ENCODE results near the gene TUBGCP6. TPM values are rescaled to one million over a fixed set of nuclear protein-coding genes. Genes with fewer than 3 reads are reported as not detected.
"Not testable (repeated sequence)": the region's sequence is repeated elsewhere in the genome, so short reads cannot be mapped to it uniquely, and the experiment has no call there.

The TUBGCP6 gene
- polyA plus RNA-seq, 3 donors, result 30.9 to 33.9 (median 32.4) TPM

- WGBS, 3 donors, result 91 to 96% (median 92%) methylated on average over 39 to 47 of the region's 47 CpGs
- H3K27ac ChIP-seq (ENCODE audit: low read depth, low read length), result no peak overlapping the region
These were observed 36.0 kb upstream of the TUBGCP6 start for GRCh38 chr22:50280708-50281383.

GRCh38 chr22:50280022-50280707 is 35.3 kb upstream of the TUBGCP6 start:
- 92 to 95% (median 94%) methylated on average over 38 of the region's 38 CpGs for WGBS, 3 donors
- H3K27ac ChIP-seq (ENCODE audit: low read depth, low read length), result no peak overlapping the region

GRCh38 chr22:50278956-50279619 is 34.3 kb upstream of the TUBGCP6 start:
- no peak overlapping the region for H3K27ac ChIP-seq (ENCODE audit: low read depth, low read length)
- 92 to 93% (median 92%) methylated on average over 30 of the region's 30 CpGs for WGBS, 3 donors

GRCh38 chr22:50278461-50278860 is 33.6 kb upstream of the TUBGCP6 start:
- H3K27ac ChIP-seq (ENCODE audit: low read depth, low read length), result no peak overlapping the region

GRCh38 chr22:50277761-50278160 is 32.9 kb upstream of the TUBGCP6 start:
- WGBS, 3 donors, result 86 to 90% (median 87%) methylated on average over 23 to 25 of the region's 25 CpGs
- no peak overlapping the region for H3K27ac ChIP-seq (ENCODE audit: low read depth, low read length)

More at GRCh38 chr22:50278461-50278860, 33.6 kb upstream of the TUBGCP6 start:
- WGBS, 3 donors, result 94 to 95% (median 94%) methylated on average over 18 to 21 of the region's 21 CpGs

GRCh38 chr22:50276143-50276542 is 31.3 kb upstream of the TUBGCP6 start:
- 66 to 78% (median 69%) methylated on average over 22 to 25 of the region's 25 CpGs for WGBS, 3 donors
- H3K27ac ChIP-seq (ENCODE audit: low read depth, low read length), result no peak overlapping the region

- H3K27ac ChIP-seq (ENCODE audit: low read depth, low read length), result no peak overlapping the region
- 87 to 90% (median 88%) methylated on average over 43 of the region's 43 CpGs for WGBS, 3 donors
These were observed 30.6 kb upstream of the TUBGCP6 start for GRCh38 chr22:50275181-50276055.

GRCh38 chr22:50274771-50275170 is 29.9 kb upstream of the TUBGCP6 start:
- 66 to 74% (median 67%) methylated on average over 7 of the region's 7 CpGs for WGBS, 3 donors
- H3K27ac ChIP-seq (ENCODE audit: low read depth, low read length), result no peak overlapping the region

- 15 to 36% (median 26%) methylated on average over 5 to 7 of the region's 7 CpGs for WGBS, 3 donors
- H3K27ac ChIP-seq (ENCODE audit: low read depth, low read length), result no peak overlapping the region
These were observed 29.5 kb upstream of the TUBGCP6 start for GRCh38 chr22:50274311-50274710.

- 74 to 89% (median 86%) methylated on average over 10 of the region's 10 CpGs for WGBS, 3 donors
- not testable (repeated sequence) for H3K27ac ChIP-seq (ENCODE audit: low read depth, low read length)
These were observed 29.0 kb upstream of the TUBGCP6 start for GRCh38 chr22:50273781-50274180.

- 52 to 62% (median 53%) methylated on average over 10 to 11 of the region's 11 CpGs for WGBS, 3 donors
- H3K27ac ChIP-seq (ENCODE audit: low read depth, low read length), result not testable (repeated sequence)
These were observed 28.5 kb upstream of the TUBGCP6 start for GRCh38 chr22:50273352-50273751.

- WGBS, 3 donors, result 43 to 57% (median 46%) methylated on average over 19 to 26 of the region's 26 CpGs
- H3K27ac ChIP-seq (ENCODE audit: low read depth, low read length), result no peak overlapping the region
These were observed 27.4 kb upstream of the TUBGCP6 start for GRCh38 chr22:50272044-50272802.

GRCh38 chr22:50271519-50271970 is 26.7 kb upstream of the TUBGCP6 start:
- H3K27ac ChIP-seq (ENCODE audit: low read depth, low read length), result no peak overlapping the region
- 0 to 2% (median 1%) methylated on average over 24 to 45 of the region's 45 CpGs for WGBS, 3 donors

- 1 to 3% (median 2%) methylated on average over 51 to 53 of the region's 53 CpGs for WGBS, 3 donors
- H3K27ac ChIP-seq (ENCODE audit: low read depth, low read length), result no peak overlapping the region
These were observed 26.0 kb upstream of the TUBGCP6 start for GRCh38 chr22:50270666-50271394.

GRCh38 chr22:50269970-50270665 is 25.3 kb upstream of the TUBGCP6 start, which contains the start of gene MAPK11:
Gene MAPK11, minus strand, starts transcription at chr22:50270380. Its CDS starts 88 bp downstream, at chr22:50270292.
- peak within 1 kb of the TSS; percentile 6 for H3K27ac ChIP-seq (ENCODE audit: low read depth, low read length)
- WGBS, 3 donors, result 1% methylated on average over 36 to 91 of the region's 92 CpGs

- WGBS, 3 donors, result 5 to 24% (median 11%) methylated on average over 17 to 18 of the region's 18 CpGs
- no peak overlapping the region for H3K27ac ChIP-seq (ENCODE audit: low read depth, low read length)
These were observed 24.7 kb upstream of the TUBGCP6 start for GRCh38 chr22:50269573-50269969.

Measured in adipose tissue (tissue), 3 donors.